Liver (tissue), 9 donors: ENCODE results near the gene ZNF783. TPM values are rescaled to one million over a fixed set of nuclear protein-coding genes. Genes with fewer than 3 reads are reported as not detected.

Experiments used
- DNase-seq: peaks from one replicate; pipeline ENCODE4 v3.0.0-alpha.2; 2017; ENCODE audit warnings: low spot score
- H3K27ac ChIP-seq, 2 donors: one replicate each; pipeline ENCODE4 v1.7.0; 2013; ENCODE audit warnings: inconsistent platforms in 2 of 2, low read length in 2 of 2, control low read depth in 1 of 2, low read depth in 1 of 2, mild to moderate bottlenecking in 1 of 2
- H3K27me3 ChIP-seq, 4 donors: one replicate each; pipeline versions ENCODE4 v1.6.1 to v1.7.0; 2013; ENCODE audit warnings: low read length in 3 of 4, inconsistent platforms in 1 of 4, mild to moderate bottlenecking in 1 of 4, moderate library complexity in 1 of 4; ENCODE audit not compliant: control insufficient read depth in 4 of 4, insufficient read depth in 4 of 4
- H3K36me3 ChIP-seq, 4 donors: one replicate each; pipeline versions ENCODE4 v1.6.1 to v1.7.0; 2013; ENCODE audit warnings: low read length in 3 of 4, mild to moderate bottlenecking in 3 of 4, low read depth in 1 of 4, moderate library complexity in 1 of 4; ENCODE audit not compliant: control insufficient read depth in 4 of 4, insufficient read depth in 3 of 4
- H3K4me1 ChIP-seq, 4 donors: one replicate each; pipeline versions ENCODE4 v1.6.1 to v1.7.0; 2013; ENCODE audit warnings: low read length in 3 of 4, mild to moderate bottlenecking in 3 of 4, moderate library complexity in 1 of 4; ENCODE audit not compliant: control insufficient read depth in 4 of 4, insufficient read depth in 4 of 4
- H3K4me3 ChIP-seq, 3 donors: one replicate each; pipeline versions ENCODE4 v1.6.1 to v1.7.0; 2013; ENCODE audit warnings: low read length in 3 of 3, control low read depth in 1 of 3, low read depth in 1 of 3, mild to moderate bottlenecking in 1 of 3
- H3K9ac ChIP-seq, 2 donors: one replicate each; pipeline ENCODE4 v1.7.0; 2013; ENCODE audit warnings: low read length in 2 of 2, mild to moderate bottlenecking in 2 of 2, moderate library complexity in 2 of 2, control low read depth in 1 of 2, low read depth in 1 of 2
- H3K9me3 ChIP-seq, 4 donors: one replicate each; pipeline versions ENCODE4 v1.6.1 to v1.7.0; 2013; ENCODE audit warnings: low read length in 3 of 4; ENCODE audit not compliant: control insufficient read depth in 4 of 4
- CTCF ChIP-seq: fragments of 150-350 bp; IDR thresholded peaks from 2 replicates; pipeline ENCODE4 v1.5.1; 2017; ENCODE audit warnings: improper control_type of control experiment, low read depth, low read length; ENCODE audit not compliant: missing input control
- EGR1 ChIP-seq, 2 donors: IDR thresholded peaks; 2 replicates each; pipeline ENCODE4 v1.6.1; 2016 to 2018; ENCODE audit warnings: antibody characterized with exemption in 2 of 2, low read depth in 2 of 2
- FOXA1 ChIP-seq: IDR thresholded peaks from 2 replicates; pipeline ENCODE4 v1.6.1; 2016; ENCODE audit warnings: antibody characterized with exemption
- HNF4A ChIP-seq, 2 donors: conservative IDR thresholded peaks; 2 replicates each; pipeline ENCODE4 v1.6.1; 2016; ENCODE audit warnings: antibody characterized with exemption in 2 of 2, mild to moderate bottlenecking in 2 of 2
- HNF4G ChIP-seq: IDR thresholded peaks from 2 replicates; pipeline ENCODE4 v1.6.1; 2016; ENCODE audit warnings: antibody characterized with exemption
- MAX ChIP-seq: IDR thresholded peaks from 2 replicates; pipeline ENCODE4 v1.6.1; 2016; ENCODE audit warnings: antibody characterized with exemption
- RAD21 ChIP-seq, 2 donors: IDR thresholded peaks; 2 replicates each; pipeline ENCODE4 v1.6.1; 2016; ENCODE audit warnings: antibody characterized with exemption in 2 of 2, mild to moderate bottlenecking in 2 of 2
- RXRA ChIP-seq, 2 donors: IDR thresholded peaks; 2 replicates each; pipeline ENCODE4 v1.6.1; 2017 to 2018; ENCODE audit warnings: antibody characterized with exemption in 2 of 2, mild to moderate bottlenecking in 1 of 2
- TAF1 ChIP-seq: conservative IDR thresholded peaks from 2 replicates; pipeline ENCODE4 v1.6.1; 2016; ENCODE audit warnings: antibody characterized with exemption, mild to moderate bottlenecking
- YY1 ChIP-seq: IDR thresholded peaks from 2 replicates; pipeline ENCODE4 v1.6.1; 2016; ENCODE audit warnings: antibody characterized with exemption, mild to moderate bottlenecking
- WGBS: extraction: QIAGEN DNeasy Blood & Tissue Kit; methylation state at CpG from one replicate; pipeline ENCODE4 v1.1.7; 2013; 5-methylcytosine and 5-hydroxymethylcytosine counted together
- polyA plus RNA-seq, 2 donors: library from polyadenylated mRNA; stranded (reverse) in 1 of 2; unstranded in 1 of 2; fragments of 200-250 nt in 1 of 2; fragments of >200 nt in 1 of 2; fragmentation: Nextera tagmentation in 1 of 2; extraction: Ambion mirVana in 1 of 2; gene quantifications; one replicate each; pipeline versions ENCODE4 v1.2.1 to v1.2.3, GENCODE V29; 2013 to 2015
- total RNA-seq, 2 donors: library from RNA; depleted of rRNA; stranded (reverse); fragments of >200 nt; gene quantifications; one replicate each; pipeline ENCODE4 v1.2.3, GENCODE V29; 2014
- TF ChIP-seq, protein P1 (sequence below): IDR thresholded peaks from 2 replicates; pipeline ENCODE4 v1.6.1; 2016; ENCODE audit warnings: antibody characterized with exemption, mild to moderate bottlenecking
- TF ChIP-seq, protein P2 (sequence below): IDR thresholded peaks from 2 replicates; pipeline ENCODE4 v1.6.1; 2016; ENCODE audit warnings: antibody characterized with exemption
- donor health status: healthy.
- donor health status: healthy.
- donor health status: healthy.
- donor health status: healthy.
- donor health status: healthy.

Gene ZNF783
- total and polyA plus RNA-seq, 4 donors, result 1.5 to 4.3 (median 1.8) TPM

DNA sequence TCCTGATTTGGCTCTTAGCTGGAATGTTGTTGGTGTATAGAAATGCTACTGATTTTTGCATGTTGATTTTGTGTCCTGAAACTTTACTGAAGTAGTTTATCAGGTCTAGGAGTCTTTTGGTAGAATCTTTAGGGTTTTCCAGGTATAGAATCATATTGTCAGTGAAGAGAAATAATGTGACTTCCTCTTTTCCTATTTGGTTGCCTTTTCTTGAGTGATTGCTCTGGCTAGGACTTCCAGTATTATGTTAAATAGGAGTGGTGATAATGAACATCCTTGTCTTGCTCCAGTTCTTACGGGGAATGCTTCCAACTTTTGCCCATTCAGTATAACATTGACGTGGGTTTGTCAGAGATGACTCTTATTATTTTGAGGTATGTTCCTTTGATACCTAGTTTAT lies 52.0 kb downstream of the ZNF783 start:
- no peaks in the 10 kb centered on the region for H3K9me3 ChIP-seq
- no peak overlapping the region for H3K4me3 ChIP-seq
- TF ChIP-seq, protein P1, sequence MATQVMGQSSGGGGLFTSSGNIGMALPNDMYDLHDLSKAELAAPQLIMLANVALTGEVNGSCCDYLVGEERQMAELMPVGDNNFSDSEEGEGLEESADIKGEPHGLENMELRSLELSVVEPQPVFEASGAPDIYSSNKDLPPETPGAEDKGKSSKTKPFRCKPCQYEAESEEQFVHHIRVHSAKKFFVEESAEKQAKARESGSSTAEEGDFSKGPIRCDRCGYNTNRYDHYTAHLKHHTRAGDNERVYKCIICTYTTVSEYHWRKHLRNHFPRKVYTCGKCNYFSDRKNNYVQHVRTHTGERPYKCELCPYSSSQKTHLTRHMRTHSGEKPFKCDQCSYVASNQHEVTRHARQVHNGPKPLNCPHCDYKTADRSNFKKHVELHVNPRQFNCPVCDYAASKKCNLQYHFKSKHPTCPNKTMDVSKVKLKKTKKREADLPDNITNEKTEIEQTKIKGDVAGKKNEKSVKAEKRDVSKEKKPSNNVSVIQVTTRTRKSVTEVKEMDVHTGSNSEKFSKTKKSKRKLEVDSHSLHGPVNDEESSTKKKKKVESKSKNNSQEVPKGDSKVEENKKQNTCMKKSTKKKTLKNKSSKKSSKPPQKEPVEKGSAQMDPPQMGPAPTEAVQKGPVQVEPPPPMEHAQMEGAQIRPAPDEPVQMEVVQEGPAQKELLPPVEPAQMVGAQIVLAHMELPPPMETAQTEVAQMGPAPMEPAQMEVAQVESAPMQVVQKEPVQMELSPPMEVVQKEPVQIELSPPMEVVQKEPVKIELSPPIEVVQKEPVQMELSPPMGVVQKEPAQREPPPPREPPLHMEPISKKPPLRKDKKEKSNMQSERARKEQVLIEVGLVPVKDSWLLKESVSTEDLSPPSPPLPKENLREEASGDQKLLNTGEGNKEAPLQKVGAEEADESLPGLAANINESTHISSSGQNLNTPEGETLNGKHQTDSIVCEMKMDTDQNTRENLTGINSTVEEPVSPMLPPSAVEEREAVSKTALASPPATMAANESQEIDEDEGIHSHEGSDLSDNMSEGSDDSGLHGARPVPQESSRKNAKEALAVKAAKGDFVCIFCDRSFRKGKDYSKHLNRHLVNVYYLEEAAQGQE, result no peak
- TF ChIP-seq EGR1 (IDR thresholded peaks at IDR 0.05; ENCODE audit: low read depth in 2 of 2), result no peak
- TF ChIP-seq TAF1, result no peak
- no peak for TF ChIP-seq YY1
- no peak for TF ChIP-seq HNF4A (conservative IDR thresholded peaks at IDR 0.05)
- no peak for TF ChIP-seq MAX
- TF ChIP-seq FOXA1, result no peak
- TF ChIP-seq RXRA (IDR thresholded peaks at IDR 0.05), result no peak
- TF ChIP-seq HNF4G, result no peak
- no peak for TF ChIP-seq RAD21 (IDR thresholded peaks at IDR 0.05)
- DNase-seq, result no peak
- H3K27me3 ChIP-seq, result no peaks in the 10 kb centered on the region
- no peak overlapping the region for H3K27ac ChIP-seq
- H3K36me3 ChIP-seq, result no peaks in the 10 kb centered on the region
- peaks cover 0 to 9% (median 5%) of the 10 kb centered on the region in 4 donors for H3K4me1 ChIP-seq
- WGBS, result 93% methylated on average over 2 of the region's 2 CpGs
- no peak overlapping the region for H3K9ac ChIP-seq

DNA sequence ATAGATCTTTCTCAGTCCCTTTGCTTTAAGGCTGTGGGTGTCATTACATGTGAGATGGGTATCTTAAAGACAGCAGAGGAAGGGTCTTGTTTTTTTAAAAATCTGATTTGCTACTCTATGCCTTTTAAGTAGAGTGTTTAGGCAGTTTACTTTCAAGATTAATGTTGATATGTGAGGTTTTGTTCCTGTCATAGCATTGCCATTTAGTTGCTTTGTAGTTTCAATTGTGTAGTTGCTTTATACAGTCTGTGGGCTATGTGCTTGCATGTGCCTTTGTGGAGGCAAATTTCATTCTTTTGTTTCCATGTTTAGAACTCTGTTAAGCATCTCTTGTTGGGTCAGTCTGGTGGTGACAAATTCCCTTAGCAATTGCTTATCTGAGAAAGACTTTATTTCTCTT lies 54.6 kb downstream of the ZNF783 start:
- Histone ChIP-seq H3K9me3 (no peaks in the 10 kb centered on the region), H3K36me3 (no peaks in the 10 kb centered on the region), H3K4me3 (no peak overlapping the region), H3K4me1 (peaks cover 0 to 3% (median 0%) of the 10 kb centered on the region in 4 donors), H3K27me3 (no peaks in the 10 kb centered on the region), H3K9ac (no peak overlapping the region), H3K27ac (no peak overlapping the region)
- DNase-seq, result no peak
- TF ChIP-seq, protein P1, result no peak
- TF ChIP-seq, protein P2, sequence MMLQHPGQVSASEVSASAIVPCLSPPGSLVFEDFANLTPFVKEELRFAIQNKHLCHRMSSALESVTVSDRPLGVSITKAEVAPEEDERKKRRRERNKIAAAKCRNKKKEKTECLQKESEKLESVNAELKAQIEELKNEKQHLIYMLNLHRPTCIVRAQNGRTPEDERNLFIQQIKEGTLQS, result no peak
- TF ChIP-seq CTCF, result no peak
